K562 (cell line): ENCODE data around the gene EEFSEC. TPM values are rescaled to one million over a fixed set of nuclear protein-coding genes. Genes with fewer than 3 reads are reported as not detected.

Experiments
- MIER1 ChIP-seq: fragments of 450-650 bp; IDR thresholded peaks from 2 replicates; pipeline ENCODE4 v1.6.1; 2016; ENCODE audit warnings: antibody characterized with exemption, mild to moderate bottlenecking, low read depth
- NELFE ChIP-seq: IDR thresholded peaks from 2 replicates; pipeline ENCODE4 v1.6.1; 2011; ENCODE audit warnings: mild to moderate bottlenecking; ENCODE audit not compliant: insufficient read depth, insufficient read length
- POLR2B ChIP-seq: fragments of 450-650 bp; IDR thresholded peaks from 2 replicates; pipeline ENCODE4 v1.6.1; 2018; ENCODE audit warnings: low read depth; ENCODE audit not compliant: partially characterized antibody
- RBM17 ChIP-seq: fragments of 200-400 bp; formaldehyde crosslinking; IDR thresholded peaks from 2 replicates; pipeline ENCODE4 v1.6.1; 2017; ENCODE audit warnings: low read depth, mild to moderate bottlenecking, low read length, borderline replicate concordance
- SIN3B ChIP-seq: fragments of 450-650 bp; IDR thresholded peaks from 2 replicates; pipeline ENCODE4 v1.6.1; 2017; ENCODE audit warnings: low read depth, mild to moderate bottlenecking, moderate library complexity
- XRCC5 ChIP-seq: fragments of 200-400 bp; formaldehyde crosslinking; IDR thresholded peaks from 2 replicates; pipeline ENCODE4 v1.6.1; 2017; ENCODE audit warnings: low read depth, mild to moderate bottlenecking, low read length
- polyA plus RNA-seq, 8 experiments: library from polyadenylated mRNA; depleted of rRNA in 4 of 8; stranded (reverse) in 5 of 8; unstranded in 3 of 8; fragments of >200 nt; fragmentation: Nextera tagmentation in 2 of 8; fragmentation: Illumina TruSeq in 1 of 8; extraction: Ambion mirVana in 2 of 8; extraction: Trizol in 1 of 8; gene quantifications; 2 replicates each; pipeline versions ENCODE4 v1.2.1 to v1.2.3, GENCODE V29; 2011 to 2014; ENCODE audit warnings: inconsistent platforms in 1 of 8, missing spikeins in 1 of 8
- total RNA-seq, 7 experiments: library from RNA; depleted of rRNA in 6 of 7; stranded (reverse); fragments of >200 nt in 6 of 7; fragmentation: Illumina TruSeq in 2 of 7; extraction: Trizol in 2 of 7; gene quantifications; 2 replicates each; pipeline versions ENCODE4 v1.2.1 to v1.2.3, GENCODE V29; 2011 to 2021; ENCODE audit warnings: low replicate concordance in 1 of 7
- TF ChIP-seq, protein P1 (sequence below): fragments of 200-600 bp; sonication (generic); IDR thresholded peaks from one replicate; pipeline ENCODE4 v1.6.1; 2012; ENCODE audit warnings: mild to moderate bottlenecking, low read depth, low read length, inconsistent platforms

The EEFSEC gene
- total and polyA plus RNA-seq, 9 of the 15 experiments (the other 6 are each of a cell fraction or from before 2014, with no cell fraction given) = 0.35 to 11.8 (median 7.7) TPM

DNA sequence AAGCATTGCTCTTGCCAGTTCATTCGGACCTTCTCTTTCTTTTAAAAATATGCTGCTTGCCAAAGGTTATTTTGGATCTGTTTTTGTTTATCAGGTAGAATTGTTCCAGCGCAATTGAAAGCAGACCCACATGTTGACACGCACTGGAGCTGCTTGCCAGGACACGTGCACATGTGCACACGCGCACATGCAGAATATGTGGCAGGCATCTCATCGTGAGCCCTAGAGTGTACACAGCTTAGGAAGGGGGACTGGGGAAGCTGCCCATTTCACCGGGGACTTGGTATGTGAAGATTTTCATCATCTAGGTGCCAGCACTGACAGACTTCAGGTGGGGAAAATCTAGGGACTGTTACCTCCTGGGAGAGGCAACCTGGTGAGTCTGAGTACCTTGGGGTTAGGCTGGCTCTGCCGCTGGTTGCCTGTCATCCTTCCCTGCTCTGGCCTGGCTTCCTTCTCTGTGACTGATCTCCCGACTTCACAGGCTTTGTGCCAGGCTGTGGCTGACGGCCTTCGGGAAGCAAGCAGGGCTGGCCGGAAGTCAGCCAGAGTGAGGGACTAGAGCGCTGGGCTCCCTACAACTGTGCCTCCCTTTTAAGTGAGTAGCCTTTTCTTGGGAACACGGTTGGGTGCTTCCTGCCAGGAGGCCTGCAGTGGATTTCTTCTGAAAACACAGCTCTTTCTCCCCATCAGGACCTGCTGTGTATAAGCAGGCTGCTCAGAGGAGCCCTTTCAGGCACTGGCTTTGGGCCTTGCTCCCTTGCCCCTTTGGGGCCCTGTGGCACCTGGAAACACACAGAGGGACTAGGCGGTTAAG lies 129.3 kb downstream of the EEFSEC start (continued):
- TF ChIP-seq, protein P1, sequence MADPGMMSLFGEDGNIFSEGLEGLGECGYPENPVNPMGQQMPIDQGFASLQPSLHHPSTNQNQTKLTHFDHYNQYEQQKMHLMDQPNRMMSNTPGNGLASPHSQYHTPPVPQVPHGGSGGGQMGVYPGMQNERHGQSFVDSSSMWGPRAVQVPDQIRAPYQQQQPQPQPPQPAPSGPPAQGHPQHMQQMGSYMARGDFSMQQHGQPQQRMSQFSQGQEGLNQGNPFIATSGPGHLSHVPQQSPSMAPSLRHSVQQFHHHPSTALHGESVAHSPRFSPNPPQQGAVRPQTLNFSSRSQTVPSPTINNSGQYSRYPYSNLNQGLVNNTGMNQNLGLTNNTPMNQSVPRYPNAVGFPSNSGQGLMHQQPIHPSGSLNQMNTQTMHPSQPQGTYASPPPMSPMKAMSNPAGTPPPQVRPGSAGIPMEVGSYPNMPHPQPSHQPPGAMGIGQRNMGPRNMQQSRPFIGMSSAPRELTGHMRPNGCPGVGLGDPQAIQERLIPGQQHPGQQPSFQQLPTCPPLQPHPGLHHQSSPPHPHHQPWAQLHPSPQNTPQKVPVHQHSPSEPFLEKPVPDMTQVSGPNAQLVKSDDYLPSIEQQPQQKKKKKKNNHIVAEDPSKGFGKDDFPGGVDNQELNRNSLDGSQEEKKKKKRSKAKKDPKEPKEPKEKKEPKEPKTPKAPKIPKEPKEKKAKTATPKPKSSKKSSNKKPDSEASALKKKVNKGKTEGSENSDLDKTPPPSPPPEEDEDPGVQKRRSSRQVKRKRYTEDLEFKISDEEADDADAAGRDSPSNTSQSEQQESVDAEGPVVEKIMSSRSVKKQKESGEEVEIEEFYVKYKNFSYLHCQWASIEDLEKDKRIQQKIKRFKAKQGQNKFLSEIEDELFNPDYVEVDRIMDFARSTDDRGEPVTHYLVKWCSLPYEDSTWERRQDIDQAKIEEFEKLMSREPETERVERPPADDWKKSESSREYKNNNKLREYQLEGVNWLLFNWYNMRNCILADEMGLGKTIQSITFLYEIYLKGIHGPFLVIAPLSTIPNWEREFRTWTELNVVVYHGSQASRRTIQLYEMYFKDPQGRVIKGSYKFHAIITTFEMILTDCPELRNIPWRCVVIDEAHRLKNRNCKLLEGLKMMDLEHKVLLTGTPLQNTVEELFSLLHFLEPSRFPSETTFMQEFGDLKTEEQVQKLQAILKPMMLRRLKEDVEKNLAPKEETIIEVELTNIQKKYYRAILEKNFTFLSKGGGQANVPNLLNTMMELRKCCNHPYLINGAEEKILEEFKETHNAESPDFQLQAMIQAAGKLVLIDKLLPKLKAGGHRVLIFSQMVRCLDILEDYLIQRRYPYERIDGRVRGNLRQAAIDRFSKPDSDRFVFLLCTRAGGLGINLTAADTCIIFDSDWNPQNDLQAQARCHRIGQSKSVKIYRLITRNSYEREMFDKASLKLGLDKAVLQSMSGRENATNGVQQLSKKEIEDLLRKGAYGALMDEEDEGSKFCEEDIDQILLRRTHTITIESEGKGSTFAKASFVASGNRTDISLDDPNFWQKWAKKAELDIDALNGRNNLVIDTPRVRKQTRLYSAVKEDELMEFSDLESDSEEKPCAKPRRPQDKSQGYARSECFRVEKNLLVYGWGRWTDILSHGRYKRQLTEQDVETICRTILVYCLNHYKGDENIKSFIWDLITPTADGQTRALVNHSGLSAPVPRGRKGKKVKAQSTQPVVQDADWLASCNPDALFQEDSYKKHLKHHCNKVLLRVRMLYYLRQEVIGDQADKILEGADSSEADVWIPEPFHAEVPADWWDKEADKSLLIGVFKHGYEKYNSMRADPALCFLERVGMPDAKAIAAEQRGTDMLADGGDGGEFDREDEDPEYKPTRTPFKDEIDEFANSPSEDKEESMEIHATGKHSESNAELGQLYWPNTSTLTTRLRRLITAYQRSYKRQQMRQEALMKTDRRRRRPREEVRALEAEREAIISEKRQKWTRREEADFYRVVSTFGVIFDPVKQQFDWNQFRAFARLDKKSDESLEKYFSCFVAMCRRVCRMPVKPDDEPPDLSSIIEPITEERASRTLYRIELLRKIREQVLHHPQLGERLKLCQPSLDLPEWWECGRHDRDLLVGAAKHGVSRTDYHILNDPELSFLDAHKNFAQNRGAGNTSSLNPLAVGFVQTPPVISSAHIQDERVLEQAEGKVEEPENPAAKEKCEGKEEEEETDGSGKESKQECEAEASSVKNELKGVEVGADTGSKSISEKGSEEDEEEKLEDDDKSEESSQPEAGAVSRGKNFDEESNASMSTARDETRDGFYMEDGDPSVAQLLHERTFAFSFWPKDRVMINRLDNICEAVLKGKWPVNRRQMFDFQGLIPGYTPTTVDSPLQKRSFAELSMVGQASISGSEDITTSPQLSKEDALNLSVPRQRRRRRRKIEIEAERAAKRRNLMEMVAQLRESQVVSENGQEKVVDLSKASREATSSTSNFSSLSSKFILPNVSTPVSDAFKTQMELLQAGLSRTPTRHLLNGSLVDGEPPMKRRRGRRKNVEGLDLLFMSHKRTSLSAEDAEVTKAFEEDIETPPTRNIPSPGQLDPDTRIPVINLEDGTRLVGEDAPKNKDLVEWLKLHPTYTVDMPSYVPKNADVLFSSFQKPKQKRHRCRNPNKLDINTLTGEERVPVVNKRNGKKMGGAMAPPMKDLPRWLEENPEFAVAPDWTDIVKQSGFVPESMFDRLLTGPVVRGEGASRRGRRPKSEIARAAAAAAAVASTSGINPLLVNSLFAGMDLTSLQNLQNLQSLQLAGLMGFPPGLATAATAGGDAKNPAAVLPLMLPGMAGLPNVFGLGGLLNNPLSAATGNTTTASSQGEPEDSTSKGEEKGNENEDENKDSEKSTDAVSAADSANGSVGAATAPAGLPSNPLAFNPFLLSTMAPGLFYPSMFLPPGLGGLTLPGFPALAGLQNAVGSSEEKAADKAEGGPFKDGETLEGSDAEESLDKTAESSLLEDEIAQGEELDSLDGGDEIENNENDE = no peak
- TF ChIP-seq MIER1 (no peak), POLR2B (no peak), SIN3B (no peak), NELFE (no peak), RBM17 (no peak), XRCC5 (no peak)
